Embryonic facial prominence (tissue), 1 donor: ENCODE data around the gene SDHAF2.
"Not testable (repeated sequence)": the region's sequence is repeated elsewhere in the genome, so short reads cannot be mapped to it uniquely, and the experiment has no call there.

Source experiments
- DNase-seq: peaks from one replicate; pipeline ENCODE4 v3.0.0-alpha.2; 2016; ENCODE audit errors: extremely low spot score

The SDHAF2 gene

DNA sequence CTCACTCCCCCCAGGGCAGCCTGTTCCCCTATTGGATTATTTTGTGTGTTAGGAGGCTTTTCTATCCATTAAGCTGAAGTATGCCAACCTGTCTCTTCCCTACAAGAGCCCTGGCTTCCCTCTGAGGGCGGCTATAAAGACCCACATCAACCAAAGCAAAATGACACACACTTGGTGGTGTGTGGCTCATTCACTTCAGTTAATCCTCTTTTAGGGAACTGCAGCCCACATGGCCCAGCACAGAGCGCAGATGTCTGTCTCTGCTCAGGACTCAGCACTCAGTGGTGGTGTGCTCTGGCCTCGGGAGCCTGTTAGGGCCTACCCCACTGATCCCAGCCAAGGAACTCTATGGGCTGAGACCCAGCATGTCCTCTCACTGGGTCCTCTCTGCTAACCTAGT, 46.4 kb downstream of the SDHAF2 start:
- DNase-seq = no peak

GRCh38 chr11:61477126-61477525, 47.2 kb downstream of the SDHAF2 start:
- no peak for DNase-seq

GRCh38 chr11:61477727-61478148, 47.8 kb downstream of the SDHAF2 start:
- DNase-seq = no peak

GRCh38 chr11:61479360-61480058, 49.6 kb downstream of the SDHAF2 start:
- not testable (repeated sequence) for DNase-seq

DNA sequence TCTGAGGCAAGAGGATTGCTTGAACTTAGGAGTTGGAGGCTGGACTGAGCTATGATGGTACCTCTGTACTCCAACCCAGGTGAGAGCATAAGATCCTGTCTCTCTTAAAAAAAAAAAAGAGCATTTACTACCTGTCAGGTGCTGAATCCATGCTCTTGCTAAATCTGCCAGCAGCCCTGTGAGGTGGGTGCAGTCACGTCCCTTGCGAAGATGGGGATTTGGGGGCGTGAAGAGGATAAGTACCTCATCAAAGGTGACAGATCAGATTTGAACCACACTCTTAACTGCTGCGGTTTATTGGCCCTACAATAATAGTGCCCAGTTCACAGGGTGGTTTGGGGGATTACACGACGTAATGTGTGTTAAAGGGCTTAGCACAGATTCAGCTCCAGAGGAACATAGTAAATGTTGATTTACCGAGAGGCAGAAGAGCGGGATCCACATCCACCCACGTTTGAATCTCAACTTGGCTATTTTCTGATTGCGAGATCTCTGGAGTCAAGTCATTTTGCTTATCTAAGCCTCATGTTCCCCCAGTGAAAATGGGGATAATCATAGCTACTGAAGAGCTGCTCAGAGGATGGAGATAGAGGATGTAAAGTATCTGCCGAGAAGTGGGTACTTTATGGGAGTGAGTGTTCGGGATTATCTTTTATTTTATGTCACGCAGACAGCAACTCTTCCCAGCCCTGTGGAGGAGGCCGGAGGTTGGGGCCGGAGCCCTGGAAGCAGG, 50.5 kb downstream of the SDHAF2 start:
- DNase-seq = no peak

GRCh38 chr11:61480994-61481335, 51.0 kb downstream of the SDHAF2 start:
- no peak for DNase-seq

- DNase-seq = no peak
These were observed 51.9 kb downstream of the SDHAF2 start for GRCh38 chr11:61481806-61482205.

GRCh38 chr11:61482513-61482912, 52.6 kb downstream of the SDHAF2 start:
- DNase-seq = no peak

DNA sequence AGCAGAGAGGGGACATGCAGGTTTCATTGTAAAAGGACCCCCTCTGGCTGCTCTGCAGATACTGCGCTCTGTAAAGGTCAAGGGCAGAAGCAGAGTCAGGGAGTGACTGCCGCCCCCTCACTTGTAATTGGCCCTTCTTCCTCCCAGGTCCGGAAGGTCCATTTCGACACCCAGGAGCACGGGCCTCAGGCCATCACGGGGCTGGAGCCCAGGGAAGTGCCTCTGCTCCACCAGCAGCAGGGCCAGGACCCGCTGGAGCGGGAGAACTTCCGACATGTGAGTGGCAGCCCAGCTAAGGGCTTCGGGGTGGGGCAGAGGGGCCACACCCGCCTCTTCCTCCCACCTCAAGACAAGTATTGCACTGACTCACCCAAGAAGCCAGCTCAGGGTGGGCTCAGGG, 54.6 kb downstream of the SDHAF2 start:
- DNase-seq = no peak

GRCh38 chr11:61485080-61485479, 55.2 kb downstream of the SDHAF2 start:
- no peak for DNase-seq

- no peak for DNase-seq
These were observed 56.2 kb downstream of the SDHAF2 start for GRCh38 chr11:61486011-61486620.

- no peak for DNase-seq
These were observed 56.9 kb downstream of the SDHAF2 start for GRCh38 chr11:61486779-61487178.

- DNase-seq = no peak
These were observed 57.6 kb downstream of the SDHAF2 start for GRCh38 chr11:61487342-61488025.

DNA sequence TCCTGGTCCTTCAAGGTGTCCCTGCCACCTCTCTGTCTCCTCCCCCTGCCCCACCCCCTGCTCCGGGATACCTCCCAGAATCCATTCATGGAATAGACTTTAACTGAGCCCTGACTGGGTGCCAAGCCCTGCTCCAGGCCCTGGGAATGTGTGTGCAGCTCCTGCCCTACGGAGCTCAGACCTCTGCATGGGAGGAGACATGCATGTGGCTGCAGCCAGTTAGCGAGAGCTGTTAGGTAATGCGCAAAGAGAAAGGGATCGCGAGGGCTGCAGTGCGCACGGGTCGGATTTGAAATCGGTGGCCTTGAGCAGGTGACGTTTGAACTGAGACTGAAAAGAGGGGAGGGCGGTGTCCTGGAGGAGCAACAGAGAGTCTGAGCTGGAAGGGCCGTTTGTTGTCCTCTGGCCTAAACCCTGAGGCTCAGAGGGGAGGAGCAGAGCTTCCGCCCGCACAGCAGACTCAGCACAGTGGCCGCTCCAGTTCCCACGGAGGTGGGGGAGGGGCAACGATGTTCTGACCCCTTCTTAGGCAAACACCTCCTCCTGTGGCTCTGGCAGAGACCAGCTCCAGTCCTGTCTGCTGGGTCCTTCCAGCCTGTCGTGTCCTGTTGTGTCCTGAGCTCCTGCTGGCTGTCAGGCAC, 58.8 kb downstream of the SDHAF2 start:
- no peak for DNase-seq

DNA sequence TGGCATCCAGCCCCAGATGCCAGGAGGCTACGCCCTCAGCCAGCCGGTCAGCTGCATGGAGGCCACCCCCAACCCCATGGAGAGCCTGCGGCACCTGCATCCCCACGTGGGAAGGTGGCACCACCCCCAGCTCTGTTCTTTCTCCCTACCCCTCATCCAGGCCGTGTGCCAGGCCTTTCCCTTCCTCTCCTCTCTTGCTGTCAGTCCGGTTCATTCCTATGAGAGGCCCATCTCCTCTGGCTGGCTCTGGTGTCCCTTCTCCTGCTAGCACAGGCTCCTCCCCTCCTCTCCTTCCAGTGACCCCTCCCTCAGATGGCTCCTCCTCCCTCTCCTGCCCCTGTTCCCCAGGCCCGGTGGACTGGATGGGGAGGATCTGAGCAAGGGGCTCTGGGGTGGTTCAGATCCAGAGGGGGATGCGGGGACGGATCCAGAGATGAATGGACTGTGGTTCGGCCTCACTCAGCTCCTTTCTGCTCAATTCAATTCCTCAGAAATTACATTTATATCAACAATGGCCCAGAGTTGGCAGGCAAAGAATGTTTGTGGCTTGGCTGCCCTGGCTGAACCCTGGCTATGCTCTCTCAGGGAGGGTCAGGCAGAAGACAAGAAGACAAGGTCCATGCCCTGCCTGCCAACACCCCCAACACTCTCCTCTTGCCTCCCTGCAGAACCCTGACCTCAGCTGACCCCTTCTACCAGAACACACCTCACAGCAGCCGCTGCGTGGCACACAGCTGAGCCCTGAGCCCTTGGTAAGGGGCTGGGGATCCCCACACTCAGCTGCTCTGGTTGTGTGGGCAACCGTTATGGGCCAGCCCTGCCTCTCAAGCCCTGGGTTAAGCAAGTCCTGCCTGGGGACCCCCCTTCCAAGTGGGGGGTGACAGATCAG, 60.2 kb downstream of the SDHAF2 start:
- no peak for DNase-seq

DNA sequence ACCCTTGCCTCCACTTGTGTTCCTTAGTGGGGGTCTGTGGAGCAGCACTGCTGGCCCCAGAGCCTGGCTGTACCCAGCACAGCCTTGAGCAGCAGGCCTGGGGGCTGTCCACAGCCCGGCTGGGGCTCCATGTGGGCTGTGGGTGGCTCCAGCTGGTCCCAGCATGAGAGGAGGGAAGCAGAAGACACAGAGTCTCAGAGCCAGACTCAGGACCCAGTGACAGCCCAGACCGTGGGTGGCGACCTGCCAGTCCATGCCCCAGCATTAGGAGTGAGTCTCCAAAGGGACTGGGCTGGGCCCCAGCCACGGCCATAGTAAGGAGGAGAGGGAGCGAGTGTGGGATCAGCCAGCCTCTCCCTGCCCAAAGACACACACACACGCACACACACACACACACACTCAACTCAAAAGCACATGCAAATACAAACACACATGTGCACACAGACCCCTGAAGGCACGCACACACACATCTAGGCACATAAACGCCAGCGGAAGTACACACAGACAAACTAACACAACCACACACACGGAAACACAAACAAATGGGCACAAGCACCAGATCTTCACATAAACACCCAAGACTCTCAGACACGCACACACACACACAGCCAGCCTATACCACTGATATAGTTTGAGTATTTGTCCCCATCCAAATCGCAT, 61.9 kb downstream of the SDHAF2 start:
- no peak for DNase-seq

- no peak for DNase-seq
These were observed 64.5 kb downstream of the SDHAF2 start for GRCh38 chr11:61494381-61494961.

DNA sequence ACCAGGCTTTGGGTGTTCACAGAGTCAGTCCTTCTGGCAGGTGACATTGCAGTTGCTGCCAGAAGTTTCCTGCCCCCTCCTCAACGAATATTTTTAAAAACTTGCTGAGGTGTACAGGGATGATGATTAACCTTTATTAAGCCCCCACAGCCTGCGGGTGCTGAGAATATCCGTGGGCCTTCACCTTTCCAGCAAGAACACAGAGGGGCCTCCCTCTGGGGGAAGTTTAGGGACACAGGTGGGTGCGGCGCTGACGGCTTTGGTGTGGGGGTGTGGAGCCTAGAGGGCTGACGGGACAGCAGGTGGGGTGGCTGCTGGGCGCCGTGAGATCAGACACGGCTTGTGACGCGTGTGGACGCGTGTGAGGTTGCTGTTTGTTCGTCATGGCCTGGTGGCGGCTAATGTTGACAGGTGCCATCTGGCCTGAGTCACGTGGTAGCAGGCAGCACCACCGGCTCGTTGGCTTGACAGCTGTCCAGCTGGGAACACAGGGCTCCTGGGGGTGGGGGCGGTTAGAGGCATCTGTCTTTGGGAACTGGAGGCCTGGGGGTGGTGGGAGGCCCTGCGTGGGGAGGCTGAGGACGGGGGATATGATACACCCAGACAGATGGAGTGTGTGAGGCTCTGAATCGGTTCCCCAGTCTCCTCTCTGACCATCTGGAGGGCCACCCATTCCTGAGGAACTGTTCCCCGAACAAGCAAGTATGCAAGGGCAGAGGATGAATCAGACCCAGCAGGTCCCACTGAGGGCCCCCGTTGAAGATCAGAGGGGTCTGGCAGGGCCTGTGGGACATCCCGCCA, 66.1 kb downstream of the SDHAF2 start:
- DNase-seq = no peak
